K562 treated with DMSO at 1 percent for 48 hours (cell line): Measurements from ENCODE around the gene FES. TPM values are rescaled to one million over a fixed set of nuclear protein-coding genes. Genes with fewer than 3 reads are reported as not detected.

Experiments used
- total RNA-seq: library from RNA; unstranded; fragments of 300-600 nt; gene quantifications from 2 replicates; pipeline ENCODE4 v1.2.3, GENCODE V29; 2022; ENCODE audit warnings: low replicate concordance; ENCODE audit errors: extremely low read depth

Gene FES
- total RNA-seq = not detected in 2 replicates

DNA sequence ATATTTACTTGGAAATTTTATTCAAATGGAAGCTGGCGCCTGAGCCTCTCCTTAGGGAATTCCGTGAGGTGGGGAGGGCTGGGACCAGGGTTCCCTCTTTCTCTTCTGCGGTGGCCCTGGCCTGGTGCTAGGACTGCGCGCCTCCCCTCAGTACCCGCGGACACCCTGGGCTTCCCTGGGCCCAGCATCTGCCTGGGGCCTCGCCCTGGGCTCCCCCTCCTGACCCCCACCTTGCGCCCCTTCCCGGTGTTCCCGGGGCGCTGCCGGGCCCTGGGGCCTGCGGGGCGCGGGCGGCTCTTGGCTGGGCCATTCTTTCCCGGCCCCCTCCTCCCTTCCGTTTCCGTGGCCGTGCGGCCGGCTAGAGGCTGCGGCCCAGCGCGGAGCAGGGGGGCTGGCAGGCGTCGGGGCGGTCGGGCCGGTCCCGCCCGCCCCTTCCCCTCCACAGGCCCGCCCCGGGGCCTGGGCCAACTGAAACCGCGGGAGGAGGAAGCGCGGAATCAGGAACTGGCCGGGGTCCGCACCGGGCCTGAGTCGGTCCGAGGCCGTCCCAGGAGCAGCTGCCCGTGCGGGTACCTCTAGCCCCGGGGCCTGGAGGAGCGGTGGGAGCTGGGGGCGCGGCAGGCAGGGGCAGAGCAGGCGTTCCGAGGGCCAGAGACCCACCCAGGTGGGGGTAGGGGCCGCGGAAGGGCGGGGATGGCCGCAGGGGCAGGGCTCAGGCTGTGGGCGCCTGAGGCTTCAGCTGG lies at the start of gene FES:
Gene FES, plus strand, starts transcription at position 529 of the 743 bp plus-strand sequence. CDS start 542 bp downstream, outside the sequence.

DNA sequence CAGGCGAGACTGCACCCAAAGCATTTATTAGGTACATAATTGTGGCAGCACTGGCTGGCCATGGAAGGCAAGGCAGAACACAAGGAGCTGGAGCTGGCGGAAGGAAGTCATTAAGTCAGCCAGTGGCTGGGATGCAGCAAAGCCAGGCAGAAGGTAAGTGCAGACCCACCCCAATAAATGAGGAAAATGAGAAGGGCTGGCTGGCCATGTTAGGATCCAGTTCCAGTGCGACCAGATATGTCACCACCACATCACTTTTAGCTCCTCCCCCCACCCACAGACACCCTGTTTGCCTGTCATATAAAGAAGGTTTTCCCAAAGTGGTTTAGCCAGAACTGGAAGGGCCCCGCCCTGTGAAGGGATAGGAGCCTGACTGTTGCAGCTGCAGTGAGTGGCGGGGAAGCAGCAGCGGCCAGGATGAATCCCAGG lies 16.0 kb upstream of the FES start, which contains the start of gene FURIN:
Gene FURIN, plus strand, starts transcription at position 328 of the 429 bp plus-strand sequence. CDS start 7,153 bp downstream, outside the sequence.

DNA sequence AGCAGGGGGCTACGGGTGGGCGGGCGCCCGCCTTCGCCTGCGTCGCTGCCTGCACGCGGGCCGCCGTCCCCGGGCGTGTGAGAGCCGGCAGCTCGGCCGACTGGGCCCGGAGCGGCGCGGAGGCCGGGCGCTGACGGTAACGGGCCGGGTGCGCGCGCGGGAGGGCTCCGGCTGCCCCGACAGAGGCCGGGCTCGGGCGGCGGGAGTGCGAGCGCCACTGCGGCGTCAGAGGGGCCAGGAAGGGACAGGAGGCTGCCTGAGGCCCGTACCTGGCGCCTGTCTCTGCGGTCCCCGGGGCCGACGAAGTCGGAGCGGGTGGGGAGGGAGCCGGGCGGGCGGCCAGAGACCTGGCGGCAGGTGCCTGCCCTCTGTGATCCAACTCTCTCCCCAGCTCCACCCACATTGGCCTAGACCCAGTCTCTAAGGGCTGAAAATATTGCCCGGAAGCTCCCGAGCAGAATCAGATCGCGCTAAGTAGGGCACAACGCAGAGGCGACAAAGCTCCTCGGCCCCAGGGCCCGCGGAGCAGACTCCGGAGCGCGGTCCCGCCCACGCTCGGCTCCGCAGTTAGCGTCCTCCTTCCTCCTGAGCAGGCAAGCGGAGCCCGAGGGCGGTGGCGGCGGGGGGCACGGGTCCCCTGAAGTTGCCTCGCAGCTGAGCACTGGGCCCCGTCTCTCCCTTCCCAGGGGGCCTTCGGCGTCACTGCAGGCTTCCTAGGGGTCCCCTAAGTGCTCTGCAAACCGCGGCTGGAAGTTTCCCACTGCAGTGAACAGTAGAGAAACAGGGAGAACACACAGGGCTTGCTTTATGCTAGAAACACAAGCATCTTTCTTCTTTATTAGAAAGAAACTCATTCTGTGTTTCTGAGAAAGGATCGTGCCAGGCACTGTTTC lies 18.8 kb downstream of the FES start, which contains the start of gene MAN2A2:
Gene MAN2A2, plus strand, starts transcription at position 463 of the 893 bp plus-strand sequence. CDS start 906 bp downstream, outside the sequence.

DNA sequence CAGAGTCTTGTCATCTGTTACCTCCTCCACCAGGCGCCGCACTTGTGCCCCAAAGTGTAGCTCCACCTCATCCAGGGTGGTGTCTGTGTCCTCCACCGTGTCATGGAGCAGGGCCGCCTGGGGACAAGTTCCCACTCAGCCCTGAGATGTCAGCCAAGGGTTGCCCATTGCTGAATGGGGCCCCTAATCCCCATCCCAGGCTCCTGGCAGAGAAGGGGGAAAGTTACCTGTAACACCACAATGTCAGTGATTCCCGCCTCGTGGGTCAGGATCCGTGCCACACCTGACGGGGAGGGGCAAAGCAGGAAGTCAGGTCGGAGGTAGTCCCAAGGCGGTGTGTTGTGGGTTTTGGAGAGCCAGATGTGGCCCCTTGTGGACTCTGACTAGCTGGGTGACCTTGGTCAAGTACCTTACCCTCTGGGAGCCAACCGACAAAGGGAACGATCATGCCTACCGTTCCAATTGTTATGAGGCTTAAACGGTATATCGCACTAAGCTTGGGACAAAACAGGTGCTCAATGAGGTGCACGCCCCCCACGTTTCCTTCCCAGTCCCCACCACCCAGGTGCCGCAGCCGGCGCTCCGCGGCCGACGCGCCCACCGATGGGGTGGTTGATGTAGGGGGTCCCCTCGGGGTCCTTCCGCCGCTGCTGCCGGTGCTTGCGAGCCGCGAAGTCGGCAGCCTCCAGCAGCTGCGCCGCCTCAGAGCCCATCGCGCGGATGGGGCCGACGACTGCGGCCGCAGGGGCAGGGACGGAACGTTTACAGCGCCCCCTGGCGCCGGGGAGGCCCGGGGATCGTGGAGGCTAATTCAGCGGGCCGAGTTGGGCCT lies 47.7 kb downstream of the FES start, which contains the start of gene HDDC3:
Gene HDDC3, minus strand, starts transcription at position 722 of the 832 bp plus-strand sequence. Its CDS starts 9 bp downstream, at position 713.

DNA sequence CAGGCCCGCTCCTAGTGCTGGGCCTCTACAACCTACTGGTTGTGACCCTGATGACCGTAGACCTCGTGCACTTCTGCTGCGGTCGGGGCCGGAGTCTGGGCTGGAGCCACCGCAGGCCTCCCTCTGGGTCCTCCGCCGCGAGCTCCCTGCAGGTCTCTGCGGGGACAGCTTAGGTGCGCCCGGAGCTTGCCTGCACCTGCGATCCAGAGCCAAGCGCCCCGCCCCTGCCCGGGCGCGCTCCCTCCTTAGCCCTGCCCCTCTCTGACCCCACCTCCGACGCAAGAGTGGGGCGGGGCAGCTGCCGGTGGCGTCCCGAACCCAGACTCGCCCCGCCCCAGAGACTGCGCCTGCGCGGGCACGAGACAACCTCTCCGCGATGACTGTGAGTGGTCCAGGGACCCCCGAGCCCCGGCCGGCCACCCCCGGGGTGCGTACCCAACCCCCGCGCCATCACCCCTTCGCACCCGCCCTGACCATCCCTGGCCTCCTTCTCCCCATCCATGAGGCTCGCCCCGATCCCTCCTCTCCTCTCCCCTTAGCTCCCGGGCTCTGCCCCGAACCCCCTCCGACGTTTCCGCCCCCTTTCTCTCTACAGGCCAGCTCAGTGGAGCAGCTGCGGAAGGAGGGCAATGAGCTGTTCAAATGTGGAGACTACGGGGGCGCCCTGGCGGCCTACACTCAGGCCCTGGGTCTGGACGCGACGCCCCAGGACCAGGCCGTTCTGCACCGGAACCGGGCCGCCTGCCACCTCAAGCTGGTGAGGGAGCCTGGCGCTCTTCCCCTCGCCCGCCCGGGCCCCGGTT lies 50.8 kb downstream of the FES start, which contains the start of gene UNC45A:
Gene UNC45A, plus strand, starts transcription at position 337 of the 803 bp plus-strand sequence. Its CDS starts 40 bp downstream, at position 377.

Other genes with a start within 250 kb of the FES start
- not detected in 2 replicates for gene BLM, start 167.2 kb upstream of the FES start, total RNA-seq
- gene FURIN, start 15.9 kb upstream of the FES start, total RNA-seq = not detected in 2 replicates
- 258 TPM in 1 of 2 replicates, not detected in the other for gene MAN2A2, start 18.8 kb downstream of the FES start, total RNA-seq
- not detected in 2 replicates for gene HDDC3, start 48.0 kb downstream of the FES start, total RNA-seq
- gene UNC45A, start 50.8 kb downstream of the FES start, total RNA-seq = 1,074 TPM in 1 of 2 replicates, not detected in the other
- not detected in 2 replicates for gene RCCD1, start 70.4 kb downstream of the FES start, total RNA-seq
- gene PRC1, start 110.0 kb downstream of the FES start, total RNA-seq = not detected in 2 replicates
- not detected in 2 replicates for gene VPS33B, start 138.1 kb downstream of the FES start, total RNA-seq
- gene SV2B, start 215.8 kb downstream of the FES start, total RNA-seq = not detected in 2 replicates